Vagina (tissue), 2 donors: ENCODE results near the gene ZNF441.
"Not testable (repeated sequence)": the region's sequence is repeated elsewhere in the genome, so short reads cannot be mapped to it uniquely, and the experiment has no call there.

Source experiments
- POLR2A ChIP-seq, 2 donors: fragments of 450-650 bp; IDR thresholded peaks; one replicate each; pipeline ENCODE4 v1.6.1; 2017; ENCODE audit warnings: antibody characterized with exemption in 2 of 2, mild to moderate bottlenecking in 2 of 2, moderate library complexity in 2 of 2
- TF ChIP-seq, protein P1 (sequence below), 3 experiments: fragments of 450-650 bp in 2 of 3; fragments of 200-600 bp in 1 of 3; sonication (generic) in 1 of 3; IDR thresholded peaks; one replicate each; pipeline ENCODE4 v1.5.1; 2017 to 2019; ENCODE audit warnings: antibody characterized with exemption in 3 of 3, mild to moderate bottlenecking in 2 of 3, moderate library complexity in 2 of 3

DNA sequence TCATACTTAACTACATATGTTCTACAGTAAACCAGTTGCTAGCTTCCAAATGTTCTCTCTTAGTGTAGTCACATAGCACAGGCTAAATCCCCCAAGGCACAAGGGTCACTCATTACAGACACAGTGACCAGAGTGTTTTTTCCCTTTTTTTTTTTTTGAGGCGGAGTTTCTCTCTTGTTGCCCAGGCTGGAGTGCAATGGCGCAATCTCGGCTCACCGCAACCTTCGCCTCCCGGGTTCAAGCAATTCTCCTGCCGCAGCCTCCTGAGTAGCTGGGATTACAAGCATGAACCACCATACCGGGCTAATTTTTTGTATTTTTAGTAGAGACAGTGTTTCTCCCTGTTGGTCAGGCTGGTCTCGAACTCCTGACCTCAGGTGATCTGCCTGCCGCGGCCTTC lies 9.9 kb downstream of the ZNF441 start:
- TF ChIP-seq, protein P1, sequence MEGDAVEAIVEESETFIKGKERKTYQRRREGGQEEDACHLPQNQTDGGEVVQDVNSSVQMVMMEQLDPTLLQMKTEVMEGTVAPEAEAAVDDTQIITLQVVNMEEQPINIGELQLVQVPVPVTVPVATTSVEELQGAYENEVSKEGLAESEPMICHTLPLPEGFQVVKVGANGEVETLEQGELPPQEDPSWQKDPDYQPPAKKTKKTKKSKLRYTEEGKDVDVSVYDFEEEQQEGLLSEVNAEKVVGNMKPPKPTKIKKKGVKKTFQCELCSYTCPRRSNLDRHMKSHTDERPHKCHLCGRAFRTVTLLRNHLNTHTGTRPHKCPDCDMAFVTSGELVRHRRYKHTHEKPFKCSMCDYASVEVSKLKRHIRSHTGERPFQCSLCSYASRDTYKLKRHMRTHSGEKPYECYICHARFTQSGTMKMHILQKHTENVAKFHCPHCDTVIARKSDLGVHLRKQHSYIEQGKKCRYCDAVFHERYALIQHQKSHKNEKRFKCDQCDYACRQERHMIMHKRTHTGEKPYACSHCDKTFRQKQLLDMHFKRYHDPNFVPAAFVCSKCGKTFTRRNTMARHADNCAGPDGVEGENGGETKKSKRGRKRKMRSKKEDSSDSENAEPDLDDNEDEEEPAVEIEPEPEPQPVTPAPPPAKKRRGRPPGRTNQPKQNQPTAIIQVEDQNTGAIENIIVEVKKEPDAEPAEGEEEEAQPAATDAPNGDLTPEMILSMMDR (IDR thresholded peaks at IDR 0.05), result not testable (repeated sequence)
- not testable (repeated sequence) for TF ChIP-seq POLR2A (IDR thresholded peaks at IDR 0.05)
